HG03039 (cell line): ENCODE results near the gene PSAP.

Source experiments
- ATAC-seq: cut with Tn5 transposase; IDR thresholded peaks from one replicate; pipeline ENCODE4 v1.9.1; 2021; ENCODE audit warnings: mild to moderate bottlenecking, moderate library complexity; ENCODE audit not compliant: unreplicated experiment

PSAP gene

DNA sequence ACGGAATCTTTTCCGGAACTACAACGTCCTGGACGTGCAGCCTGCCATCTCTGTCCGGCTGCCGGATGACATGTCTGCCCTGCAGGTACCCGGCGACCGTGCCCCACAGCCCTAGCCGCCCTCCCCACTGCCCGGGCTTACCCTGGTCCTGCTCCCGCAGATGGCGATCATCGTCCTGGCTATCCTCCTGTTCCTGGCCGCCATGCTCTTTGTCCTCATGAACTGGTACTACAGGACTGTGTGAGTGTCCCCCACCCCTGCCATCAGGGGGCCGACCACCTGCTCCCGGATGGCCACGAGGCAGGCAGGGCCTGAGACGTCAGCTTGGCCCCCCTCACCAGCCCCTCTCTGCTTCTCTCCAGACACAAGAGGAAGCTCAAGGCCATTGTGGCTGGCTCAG is 39.7 kb downstream of the PSAP start:
- no peak for ATAC-seq

DNA sequence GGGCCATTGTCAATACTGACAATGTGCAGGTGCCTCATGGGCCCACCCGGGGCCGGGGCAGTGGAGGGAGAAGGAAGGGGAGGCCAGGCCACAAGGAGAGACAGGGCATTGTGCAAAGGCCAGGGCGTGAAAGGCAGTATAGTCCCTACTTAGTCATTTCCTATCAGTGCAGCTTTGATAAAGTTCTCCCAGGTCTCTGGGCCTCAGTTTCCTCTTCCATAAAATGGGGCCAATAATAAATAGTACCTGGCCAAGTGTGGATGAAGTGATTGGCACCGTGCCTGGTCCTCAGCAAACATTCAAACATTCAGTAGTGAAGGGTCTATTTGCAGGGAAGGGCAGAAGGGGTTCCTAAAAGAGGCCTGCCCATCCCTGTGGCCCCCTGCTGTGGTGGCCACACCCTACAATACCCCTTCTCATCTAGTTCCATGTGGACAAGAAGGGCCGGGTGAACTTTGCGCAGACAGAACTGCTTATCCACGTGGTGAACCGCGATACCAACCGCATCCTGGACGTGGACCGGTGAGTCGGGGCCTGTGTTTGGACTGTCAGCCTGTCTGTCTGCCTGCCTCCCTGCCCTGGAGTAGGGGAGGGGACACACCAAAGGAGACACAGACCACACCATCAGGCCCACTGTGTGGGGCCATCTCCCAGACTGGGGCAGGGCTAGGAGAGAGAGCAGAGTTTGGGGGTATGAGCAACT is 40.9 kb downstream of the PSAP start:
- ATAC-seq: no peak

DNA sequence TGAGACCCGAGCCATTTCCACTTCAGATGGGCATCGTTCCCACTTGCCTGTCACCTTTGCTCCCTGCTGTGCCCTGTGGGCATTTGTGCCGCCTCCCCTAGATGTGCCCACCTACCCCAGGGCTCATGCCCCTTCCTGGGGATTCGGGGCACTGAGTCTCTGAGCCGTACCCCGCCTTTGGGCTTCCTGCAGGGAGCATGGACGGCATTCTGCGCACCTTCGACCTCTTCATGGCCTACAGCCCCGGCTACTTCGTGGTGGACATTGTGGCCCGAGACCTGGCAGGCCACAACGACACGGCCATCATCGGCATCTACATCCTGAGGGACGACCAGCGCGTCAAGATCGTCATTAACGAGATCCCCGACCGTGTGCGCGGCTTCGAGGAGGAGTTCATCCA is 41.4 kb downstream of the PSAP start:
- ATAC-seq: no peak

DNA sequence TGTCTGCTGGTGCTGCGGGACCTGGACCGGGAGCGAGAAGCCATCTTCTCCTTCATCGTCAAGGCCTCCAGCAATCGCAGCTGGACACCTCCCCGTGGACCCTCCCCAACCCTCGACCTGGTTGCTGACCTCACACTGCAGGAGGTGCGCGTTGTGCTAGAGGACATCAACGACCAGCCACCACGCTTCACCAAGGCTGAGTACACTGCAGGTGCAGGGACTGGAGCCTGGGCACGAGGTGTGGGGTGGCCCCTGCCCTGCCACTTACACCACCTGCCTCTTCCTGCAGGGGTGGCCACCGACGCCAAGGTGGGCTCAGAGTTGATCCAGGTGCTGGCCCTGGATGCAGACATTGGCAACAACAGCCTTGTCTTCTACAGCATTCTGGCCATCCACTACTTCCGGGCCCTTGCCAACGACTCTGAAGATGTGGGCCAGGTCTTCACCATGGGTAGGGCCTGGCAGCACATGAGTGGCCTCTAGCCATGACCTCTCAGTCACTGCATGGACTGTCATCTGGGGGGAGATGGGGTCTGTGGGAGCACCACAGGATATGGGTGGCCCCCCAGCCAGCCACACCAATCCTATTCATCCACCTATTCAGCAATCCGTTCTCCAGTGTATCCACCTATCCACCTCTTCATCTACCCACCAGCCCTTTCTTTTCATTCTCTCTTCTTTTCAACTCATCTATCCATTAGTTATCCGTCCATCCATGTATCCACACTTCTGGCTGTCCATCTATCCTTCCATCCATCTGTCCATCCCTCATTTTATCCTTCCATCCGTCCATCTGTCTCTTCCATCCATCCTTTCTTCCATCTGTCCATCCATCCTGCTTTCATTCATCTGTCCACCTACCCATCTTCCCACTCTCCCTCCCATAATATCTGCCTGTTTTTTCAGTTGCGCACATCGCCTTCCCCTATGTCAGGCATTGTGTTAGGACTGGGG is 43.2 kb downstream of the PSAP start:
- ATAC-seq: no peak

DNA sequence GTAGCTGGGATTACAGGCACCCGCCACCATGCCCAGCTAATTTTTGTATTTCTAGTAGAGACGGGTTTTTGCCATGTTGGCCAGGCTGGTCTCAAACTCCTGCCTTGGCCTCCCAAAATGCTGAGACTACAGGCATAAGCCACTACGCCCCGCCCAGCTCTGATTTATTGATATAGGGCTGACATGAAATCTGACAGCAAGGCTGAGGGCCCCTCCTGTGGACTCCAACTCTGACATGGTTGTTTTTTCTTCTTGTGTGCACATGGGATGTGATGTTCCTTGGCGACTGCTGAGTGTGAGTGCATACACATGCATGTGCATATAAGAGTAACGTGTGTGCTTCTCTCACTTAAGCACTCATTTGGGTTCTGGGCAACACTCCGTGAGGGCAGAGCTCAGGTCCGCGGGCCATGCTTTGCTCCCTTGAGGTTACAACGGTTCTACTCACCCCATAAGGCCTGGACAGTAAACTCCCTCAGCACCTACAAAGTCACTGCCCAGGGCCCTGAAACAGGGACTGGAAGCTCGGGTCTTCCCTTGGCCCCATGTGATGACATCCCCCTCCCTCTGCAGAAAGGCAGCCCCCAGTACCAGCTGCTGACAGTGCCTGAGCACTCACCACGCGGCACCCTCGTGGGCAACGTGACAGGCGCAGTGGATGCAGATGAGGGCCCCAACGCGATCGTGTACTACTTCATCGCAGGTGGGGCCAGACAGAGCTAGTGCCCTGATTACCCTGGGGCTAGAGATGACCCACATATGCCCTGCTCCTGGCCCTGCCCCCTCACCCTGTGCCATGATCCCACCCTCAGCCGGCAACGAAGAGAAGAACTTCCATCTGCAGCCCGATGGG is 44.1 kb downstream of the PSAP start:
- no peak for ATAC-seq

DNA sequence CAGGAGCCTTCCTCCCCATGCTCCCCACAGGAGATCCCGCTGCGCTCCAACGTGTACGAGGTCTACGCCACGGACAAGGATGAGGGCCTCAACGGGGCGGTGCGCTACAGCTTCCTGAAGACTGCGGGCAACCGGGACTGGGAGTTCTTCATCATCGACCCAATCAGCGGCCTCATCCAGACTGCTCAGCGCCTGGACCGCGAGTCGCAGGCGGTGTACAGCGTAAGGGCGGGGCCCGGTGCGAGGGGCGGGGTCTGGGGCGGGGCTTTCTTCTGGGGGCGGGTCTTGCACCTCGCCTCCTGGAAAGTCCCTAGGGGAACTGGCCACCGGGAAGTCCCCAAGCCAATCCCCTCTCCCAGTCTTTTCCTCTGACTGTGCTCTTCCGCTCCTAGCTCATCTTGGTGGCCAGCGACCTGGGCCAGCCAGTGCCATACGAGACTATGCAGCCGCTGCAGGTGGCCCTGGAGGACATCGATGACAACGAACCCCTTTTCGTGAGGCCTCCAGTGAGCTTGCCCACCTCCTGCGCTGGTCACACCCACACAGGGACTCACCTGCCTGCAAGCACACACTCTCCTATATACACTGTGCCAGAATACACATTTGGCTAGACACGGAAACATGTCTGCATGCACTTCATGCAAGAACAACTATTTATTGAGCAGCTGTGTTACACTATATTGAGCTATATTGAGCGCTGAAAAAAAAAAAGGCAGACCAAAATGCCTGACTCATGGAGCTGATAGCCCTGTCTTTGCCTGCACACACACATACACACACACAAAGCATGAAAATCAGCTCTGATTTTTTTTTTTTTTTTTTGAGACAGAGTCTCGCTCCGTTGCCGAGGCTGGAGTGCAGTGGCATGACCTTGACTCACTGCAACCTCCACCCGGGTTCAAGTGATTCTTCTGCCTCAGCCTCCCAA is 45.0 kb downstream of the PSAP start:
- ATAC-seq: no peak

DNA sequence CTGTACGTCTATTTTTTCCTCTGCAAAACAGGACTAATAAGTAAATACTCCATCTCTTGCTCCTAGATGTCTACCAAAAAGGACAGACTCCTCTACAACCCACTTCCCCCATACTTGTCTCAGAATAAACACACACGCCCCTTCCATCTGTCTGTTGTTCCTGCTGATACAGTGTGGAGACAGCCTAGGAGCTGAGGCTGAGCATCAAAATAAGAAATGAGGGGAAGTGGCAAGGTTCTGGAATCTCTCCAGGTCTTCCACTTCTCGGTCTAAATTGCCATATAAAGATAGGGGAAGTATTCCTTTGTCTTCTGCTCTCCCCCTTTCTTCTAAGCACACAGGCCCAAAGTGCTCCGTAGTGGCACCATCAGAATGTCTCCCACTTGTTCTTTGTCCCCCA is 47.0 kb downstream of the PSAP start:
- no peak for ATAC-seq

DNA sequence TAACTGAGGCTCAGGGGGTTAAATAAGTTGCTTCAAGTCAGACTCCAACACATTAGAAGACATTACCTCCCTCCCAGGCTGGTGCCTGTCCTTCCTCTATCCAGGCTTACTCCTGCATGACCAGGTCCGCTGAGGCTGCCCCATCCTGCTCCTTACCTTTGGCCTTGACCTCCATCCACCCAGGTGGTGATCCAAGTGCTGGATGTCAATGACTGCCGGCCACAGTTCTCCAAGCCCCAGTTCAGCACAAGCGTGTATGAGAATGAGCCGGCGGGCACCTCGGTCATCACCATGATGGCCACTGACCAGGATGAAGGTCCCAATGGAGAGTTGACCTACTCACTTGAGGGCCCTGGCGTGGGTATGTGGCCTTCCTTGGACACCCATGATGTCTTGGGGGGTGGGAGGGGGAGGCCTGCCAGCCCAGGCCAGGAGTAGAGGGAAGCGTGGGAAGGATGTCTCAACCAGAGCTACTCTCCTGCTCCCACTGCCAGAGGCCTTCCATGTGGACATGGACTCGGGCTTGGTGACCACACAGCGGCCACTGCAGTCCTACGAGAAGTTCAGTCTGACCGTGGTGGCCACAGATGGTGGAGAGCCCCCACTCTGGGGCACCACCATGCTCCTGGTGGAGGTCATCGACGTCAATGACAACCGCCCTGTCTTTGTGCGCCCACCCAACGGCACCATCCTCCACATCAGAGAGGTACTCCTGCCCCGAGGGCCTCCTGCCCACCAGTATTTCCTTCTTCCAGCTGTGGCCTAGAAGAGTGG is 48.1 kb downstream of the PSAP start:
- ATAC-seq: no peak

DNA sequence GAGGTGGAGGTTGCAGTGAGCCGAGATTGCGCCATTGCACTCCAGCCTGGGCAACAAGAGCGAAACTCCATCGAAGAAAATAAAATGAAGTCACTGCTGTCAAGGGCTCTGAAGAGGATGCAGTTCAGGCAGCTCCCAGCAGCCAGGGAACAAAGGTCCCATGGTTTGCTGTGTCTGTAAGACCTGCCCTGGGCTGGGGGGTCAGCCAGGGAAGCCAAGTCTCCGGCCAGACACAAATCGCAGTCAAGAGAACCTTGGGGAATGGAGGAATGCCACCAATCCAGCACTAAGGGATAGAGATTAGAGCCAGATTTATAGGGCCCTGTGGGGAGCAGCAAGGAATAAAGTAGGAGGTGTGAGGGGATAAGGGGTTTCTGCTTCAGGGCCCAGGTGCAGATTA is 48.8 kb downstream of the PSAP start:
- ATAC-seq: no peak

DNA sequence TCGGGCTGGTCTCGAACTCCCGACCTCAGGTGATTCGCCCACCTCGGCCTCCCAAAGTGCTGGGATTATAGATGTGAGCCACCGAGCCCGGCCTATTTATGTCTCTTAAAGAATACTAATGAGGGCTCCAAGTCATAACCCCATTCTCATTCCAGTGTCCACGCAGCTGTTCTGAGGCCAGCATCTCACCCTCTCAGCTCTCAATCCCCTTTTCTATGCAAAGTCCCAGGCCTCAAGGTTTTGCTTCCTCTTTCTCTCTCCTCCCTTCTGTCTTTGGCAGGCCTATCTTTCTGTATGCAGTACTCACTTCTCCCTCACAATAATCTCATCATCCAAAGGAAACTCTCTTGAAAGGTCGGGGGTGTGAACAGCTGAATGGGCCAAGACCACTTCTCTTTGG is 49.7 kb downstream of the PSAP start:
- ATAC-seq: peak; percentile 60

DNA sequence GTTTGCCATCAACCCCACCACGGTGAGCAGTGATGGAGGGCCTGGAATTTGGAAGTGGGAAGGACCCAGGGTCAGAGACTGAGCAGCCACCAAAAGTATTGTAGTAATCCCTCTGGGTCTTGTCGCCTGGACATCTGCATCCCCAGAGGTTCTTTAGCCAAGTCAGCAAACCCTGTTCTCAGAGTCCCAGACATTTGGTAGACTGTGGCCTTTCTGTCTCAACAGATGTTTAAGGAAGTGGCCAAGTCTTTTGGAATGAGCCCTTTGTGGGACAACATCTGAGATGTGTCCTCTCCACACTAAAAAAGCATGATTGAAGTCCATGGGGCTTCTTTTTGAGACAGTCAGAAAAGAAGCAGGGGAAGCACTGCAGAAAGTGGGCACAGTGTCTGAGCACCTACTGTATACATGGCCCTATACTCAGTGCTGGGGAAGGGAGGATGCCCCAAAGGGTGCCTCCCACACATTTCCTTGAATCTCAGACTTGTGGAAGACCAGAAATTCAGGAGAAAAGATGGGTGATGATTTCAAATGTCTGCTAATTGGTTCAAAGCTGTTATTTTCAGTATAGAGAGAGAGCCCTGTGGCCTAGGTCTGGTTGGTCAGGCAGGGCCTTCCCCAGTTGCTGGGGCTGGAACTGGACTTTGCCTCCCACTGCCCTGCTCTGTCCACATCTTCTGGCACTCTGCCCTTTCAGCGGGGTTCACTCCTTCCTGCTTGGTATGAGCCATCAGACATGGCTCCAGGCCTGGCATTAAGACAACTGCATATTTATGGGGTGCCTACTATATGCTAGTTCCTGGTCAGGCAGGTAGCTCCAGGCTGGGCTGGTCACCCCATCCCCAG is 51.2 kb downstream of the PSAP start:
- no peak for ATAC-seq

DNA sequence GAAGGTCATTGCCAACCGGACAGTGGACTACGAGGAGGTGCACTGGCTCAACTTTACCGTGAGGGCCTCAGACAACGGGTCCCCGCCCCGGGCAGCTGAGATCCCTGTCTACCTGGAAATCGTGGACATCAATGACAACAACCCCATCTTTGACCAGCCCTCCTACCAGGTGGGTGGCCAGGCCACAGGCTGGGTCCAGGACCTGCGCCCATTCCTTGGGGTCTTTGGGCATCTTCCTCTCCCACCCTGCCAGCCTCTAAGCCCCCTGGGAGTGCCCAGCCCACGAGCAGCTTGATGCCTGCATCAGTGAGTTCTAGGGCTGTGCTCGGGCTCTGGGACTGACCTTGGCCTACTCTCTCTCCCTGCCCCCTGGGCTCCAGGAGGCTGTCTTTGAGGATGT is 51.9 kb downstream of the PSAP start:
- ATAC-seq: no peak

DNA sequence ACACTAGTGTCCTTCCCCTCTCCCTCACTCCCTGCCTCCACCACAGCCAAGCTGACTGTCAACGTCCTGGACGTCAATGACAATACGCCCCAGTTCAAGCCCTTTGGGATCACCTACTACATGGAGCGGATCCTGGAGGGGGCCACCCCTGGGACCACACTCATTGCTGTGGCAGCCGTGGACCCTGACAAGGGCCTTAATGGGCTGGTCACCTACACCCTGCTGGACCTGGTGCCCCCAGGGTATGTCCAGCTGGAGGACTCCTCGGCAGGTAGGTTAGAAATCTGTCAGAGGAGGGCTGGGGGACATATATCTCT is 52.8 kb downstream of the PSAP start:
- ATAC-seq: no peak

DNA sequence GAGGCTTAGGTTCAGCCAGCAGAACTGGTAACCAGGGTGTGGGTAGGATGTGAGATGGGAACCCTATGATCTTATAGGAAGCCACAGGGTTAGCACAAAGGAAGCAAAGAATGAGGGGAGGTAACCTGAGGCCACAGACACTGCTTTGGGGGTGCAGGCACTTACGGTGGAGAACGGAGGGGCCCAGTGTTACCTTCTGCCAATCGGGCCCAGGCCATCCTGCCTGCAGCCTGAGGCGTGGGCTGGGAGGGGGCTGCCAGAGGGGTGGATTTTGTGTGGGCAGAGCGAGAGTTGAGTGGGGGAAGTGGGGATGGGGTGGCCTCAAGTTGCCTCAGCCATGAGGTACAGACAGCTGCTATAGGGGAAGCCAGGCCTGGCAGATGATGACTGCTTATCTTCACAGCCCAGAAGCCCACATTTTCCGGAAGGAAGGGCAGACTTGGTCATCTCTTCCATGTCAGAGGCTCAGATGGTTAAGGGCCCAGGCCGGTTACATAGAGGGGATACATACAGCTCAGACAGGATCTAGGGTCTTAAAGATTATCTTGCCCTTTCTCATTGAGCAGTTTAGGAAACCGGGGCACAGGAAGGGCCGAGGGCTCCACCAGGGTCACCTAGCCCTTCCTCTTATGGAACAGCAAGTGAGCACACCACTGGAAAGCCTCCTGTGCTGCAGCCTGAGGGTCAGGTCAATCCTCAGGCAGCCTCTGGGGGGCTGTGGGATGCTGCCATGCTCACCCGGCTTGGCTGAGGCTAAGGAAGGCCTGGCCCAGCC is 53.3 kb downstream of the PSAP start:
- no peak for ATAC-seq

DNA sequence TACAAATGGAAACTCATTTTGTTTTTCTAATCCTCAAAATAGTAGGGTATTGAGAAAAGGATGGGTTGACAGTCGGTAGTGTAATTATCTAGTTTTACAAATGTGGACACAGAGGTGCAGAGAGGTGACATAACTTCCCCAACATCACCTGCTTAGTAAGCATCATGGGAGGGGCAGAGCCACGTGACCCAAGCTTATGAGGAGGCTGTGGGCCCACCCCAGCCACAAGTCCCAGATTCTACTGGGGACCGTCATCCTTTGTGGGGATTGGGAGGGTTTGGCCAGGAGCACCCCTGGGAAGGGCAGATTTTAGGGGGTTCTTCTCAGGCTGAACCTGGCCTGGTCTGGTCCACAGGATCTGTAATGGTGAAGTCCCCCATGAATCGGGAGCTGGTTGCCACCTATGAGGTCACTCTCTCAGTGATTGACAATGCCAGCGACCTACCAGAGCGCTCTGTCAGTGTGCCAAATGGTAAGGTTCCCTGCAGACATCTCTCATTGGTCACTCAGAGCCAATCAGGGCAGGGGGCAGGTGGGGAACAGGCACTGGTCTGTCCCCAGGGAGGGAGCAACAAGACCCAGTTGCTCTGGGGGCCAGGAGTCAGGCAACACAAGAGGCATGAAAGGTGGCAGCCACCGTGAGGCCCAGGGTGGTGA is 54.2 kb downstream of the PSAP start:
- no peak for ATAC-seq

DNA sequence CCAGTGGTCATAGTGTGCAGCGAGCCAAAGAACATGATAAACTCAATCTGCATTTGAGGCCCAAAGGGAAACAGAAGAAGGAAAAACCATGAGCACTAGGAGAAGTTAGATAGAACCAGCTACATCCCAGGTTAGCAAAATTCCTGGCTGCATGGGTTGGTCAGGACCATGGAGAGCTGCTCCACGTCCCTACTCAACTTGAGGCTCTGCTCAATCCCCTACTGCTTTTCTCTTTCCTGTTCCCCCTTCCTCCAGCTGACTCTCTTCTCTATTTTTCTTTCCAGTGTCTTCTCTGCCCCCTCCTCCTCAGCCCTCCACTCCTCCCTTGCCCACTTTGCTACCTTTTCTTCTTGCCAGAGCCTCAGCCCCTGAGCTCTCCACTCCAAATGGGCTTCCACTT is 55.8 kb downstream of the PSAP start:
- no peak for ATAC-seq

DNA sequence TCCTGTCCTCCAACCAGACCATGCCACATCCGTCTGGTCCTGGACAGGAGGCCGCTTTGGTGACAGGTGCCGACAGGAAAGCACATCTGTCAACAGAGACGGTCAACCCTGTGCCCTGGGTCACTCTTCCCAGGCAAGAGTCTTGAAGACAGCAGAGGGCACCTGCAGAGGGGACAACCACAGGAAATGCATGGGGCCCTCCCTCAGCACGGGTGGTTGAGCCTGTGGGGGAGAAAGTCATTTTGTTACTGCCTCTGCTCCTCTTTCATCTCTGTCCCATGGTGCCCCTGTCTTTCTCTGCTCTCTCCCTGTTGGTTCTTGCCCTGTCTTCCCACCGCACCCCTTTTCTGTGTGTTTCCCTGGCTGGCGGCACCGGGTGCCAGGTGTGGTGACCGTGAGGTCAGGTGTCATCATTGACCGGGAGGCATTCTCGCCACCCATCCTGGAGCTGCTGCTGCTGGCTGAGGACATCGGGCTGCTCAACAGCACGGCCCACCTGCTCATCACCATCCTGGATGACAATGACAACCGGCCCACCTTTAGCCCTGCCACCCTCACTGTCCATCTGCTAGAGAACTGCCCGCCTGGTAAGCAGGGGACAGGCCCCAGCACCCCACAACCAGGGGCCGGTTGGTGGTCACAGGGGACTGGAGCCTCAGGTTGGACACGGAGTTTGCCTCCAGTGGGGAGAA is 60.2 kb downstream of the PSAP start:
- ATAC-seq: no peak
